Limb (tissue), 2 donors: ENCODE measurements around the gene ASXL1.
"Not testable (repeated sequence)": the region's sequence is repeated elsewhere in the genome, so short reads cannot be mapped to it uniquely, and the experiment has no call there.

ENCODE experiments used
- DNase-seq, 2 donors: peaks; one replicate each; pipeline ENCODE4 v3.0.0-alpha.2; 2016; ENCODE audit errors: extremely low spot score in 2 of 2

ASXL1 gene

DNA sequence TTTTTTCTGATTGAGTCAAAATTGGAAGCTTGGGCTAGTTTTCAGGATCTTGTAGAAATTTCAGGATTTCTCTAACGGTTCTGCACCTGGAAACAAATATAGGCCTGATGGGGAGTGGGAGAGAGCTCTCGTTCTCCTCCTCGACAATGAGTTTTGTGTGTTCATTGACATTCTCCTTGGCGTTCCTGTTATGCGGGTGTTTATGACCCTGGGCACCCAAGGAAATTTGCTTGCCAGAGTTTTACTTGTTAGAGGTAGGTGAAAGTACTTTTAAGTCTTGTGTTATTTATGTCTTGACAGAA lies 2.2 kb downstream of the ASXL1 start:
- no peak for DNase-seq

DNA sequence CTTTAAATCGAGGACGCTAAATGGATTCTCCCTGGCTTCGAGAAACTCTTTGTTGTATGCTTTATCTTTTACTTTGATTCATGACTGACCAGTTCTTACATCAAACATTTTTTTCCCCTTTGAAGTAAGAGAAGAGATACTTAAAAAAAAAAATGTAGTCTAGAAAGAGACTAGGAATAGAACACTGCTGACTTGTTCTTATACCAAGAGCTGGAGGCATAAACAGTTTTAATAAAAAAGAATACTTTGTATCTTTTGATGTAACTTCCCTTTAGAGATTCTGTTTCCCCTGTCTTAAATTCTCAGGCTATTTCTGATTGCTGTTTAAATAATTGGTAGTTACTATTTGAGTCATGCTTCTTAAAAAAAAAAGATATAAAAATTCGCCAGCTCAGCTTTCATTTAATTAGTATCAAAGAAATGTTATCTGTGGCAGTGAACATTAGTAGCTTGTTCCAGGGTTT lies 4.8 kb downstream of the ASXL1 start:
- DNase-seq, result no peak

- no peak for DNase-seq
These were observed 5.4 kb downstream of the ASXL1 start for GRCh38 chr20:32363492-32363891.

- no peak for DNase-seq
These were observed 6.5 kb downstream of the ASXL1 start for GRCh38 chr20:32364554-32365208.

- no peak for DNase-seq
These were observed 7.4 kb downstream of the ASXL1 start for GRCh38 chr20:32365564-32365963.

DNA sequence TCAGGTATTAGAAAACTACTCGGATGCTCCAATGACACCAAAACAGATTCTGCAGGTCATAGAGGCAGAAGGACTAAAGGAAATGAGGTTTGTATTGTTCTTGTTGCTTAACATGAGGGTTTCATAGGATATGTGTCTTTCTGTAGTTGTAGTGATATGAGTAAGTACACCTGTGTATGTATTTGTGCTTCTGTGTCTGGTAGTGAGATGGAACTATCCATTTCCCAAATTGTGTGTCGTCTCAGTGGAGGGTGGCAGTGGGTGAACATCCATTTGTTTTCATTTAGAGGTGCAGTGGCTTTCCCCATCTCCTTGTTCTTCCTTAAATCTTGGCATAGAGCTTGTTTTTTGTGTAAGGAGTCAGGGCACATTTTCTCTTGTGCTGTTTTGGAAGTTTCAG lies 8.2 kb downstream of the ASXL1 start:
- DNase-seq, result no peak

DNA sequence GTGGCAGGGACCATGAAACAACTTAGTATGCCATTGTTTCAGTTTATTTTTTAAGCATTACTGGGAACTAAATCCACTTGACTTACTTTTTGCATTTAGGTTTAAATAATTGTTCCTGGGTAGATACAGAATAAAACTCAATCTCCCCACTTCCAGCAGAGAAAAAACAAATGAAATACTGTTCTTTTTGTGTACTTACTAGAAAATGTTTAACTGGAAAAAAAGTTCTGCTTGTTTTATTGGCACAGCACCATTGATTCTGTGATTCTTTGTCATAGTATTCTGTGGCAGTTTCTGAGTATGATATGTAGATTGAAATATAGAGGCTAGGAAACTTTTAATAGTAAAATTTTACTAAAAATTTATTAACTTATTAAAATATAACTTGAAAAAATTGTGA lies 10.2 kb downstream of the ASXL1 start:
- no peak for DNase-seq

DNA sequence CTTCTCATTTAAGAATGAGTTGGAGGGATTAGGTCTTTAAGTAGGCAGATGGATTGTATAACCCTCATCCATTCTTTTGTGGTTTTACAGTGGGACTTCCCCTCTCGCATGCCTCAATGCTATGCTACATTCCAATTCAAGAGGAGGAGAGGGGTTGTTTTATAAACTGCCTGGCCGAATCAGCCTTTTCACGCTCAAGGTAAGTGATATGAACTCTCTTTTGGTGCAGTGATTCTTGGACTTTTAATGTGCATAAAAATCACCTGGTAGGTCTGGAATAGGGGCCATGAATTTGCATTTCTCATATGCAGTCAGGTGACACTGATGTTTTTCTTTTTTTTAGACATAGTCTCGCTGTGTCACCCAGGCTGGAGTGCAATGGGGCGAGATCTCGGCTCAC lies 10.8 kb downstream of the ASXL1 start:
- no peak for DNase-seq

DNA sequence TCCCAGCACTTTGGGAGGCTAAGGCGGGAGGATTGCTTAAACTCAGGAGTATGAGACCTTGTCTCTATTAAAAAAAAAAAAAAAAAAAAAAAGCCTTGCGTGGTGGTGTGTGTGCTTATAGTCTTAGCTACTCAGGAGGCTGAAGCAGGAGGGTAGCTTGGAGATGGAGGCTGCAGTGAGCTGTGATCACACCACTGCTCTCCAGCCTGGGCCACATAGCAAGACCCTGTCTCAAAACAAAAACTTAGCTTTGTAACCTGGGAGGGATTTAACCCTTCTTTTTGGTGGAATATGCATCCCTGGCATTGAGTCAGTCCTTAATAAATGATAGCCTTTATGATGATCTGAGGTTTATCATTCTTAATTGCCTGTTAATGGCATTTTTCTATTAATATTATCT lies 12.8 kb downstream of the ASXL1 start:
- DNase-seq, result no peak

- no peak for DNase-seq
These were observed 20.3 kb downstream of the ASXL1 start for GRCh38 chr20:32378461-32378860.

GRCh38 chr20:32380037-32380436 lies 21.9 kb downstream of the ASXL1 start:
- not testable (repeated sequence) for DNase-seq

DNA sequence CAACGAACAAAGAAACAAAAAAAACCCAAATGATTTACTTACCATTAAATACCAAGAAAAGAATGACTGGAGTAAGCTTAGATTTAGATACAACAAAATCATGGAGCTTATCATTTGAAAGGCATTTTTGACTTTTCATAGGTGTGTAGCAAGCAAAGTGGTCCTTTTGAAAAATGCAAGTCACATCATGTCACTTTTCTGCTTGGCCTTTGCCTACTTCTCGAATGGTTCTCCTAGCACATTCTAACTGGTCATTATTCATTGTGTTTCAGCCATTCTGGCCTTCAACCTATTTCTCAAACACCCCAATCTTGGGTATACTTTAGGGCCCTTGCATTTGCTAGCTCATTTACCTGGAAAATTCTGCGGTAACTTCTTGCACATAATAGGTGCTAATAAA lies 22.6 kb downstream of the ASXL1 start:
- no peak for DNase-seq

DNA sequence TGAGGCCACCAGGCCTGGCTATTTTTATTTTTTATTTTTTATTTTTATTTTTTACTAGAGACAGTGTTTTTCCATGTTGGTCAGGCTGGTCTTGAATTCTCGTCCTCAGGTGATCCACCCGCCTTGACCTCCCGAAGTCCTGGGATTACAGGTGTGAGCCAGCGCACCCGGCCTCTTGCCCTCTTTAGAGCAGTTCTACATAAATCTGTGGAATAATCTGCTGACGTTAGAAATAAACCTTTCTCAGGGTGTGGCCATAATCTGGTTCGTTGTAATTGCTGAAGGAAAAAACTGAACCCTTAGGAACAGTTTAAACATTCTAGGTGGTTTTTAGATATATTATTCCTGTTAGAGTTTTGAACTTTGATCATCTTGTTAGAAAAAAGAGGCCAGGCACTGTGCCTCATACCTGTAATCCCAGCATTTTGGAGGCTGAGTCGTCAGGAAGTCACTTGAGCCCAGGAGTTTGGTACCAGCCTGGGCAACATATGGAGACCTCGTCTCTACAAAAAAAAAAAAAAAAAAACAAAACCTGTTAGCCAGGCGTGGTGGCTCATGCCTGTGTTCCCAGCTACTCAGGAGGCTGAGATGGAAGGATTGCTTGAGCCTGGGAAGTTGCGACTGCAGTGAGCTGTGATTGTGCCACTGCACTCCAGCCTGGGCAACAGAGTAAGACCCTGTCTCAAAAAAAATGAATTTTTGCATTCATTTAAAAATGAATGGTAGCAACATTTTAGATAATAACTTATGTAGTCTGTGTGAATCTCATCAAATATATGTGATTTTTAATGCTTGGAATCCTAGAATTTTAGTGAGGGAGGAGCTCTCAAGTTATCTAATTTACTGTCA lies 24.2 kb downstream of the ASXL1 start:
- no peak for DNase-seq

GRCh38 chr20:32383441-32383840 lies 25.3 kb downstream of the ASXL1 start:
- not testable (repeated sequence) for DNase-seq

GRCh38 chr20:32385541-32385940 lies 27.4 kb downstream of the ASXL1 start:
- no peak for DNase-seq

- DNase-seq, result no peak
These were observed 28.0 kb downstream of the ASXL1 start for GRCh38 chr20:32386091-32386490.

DNA sequence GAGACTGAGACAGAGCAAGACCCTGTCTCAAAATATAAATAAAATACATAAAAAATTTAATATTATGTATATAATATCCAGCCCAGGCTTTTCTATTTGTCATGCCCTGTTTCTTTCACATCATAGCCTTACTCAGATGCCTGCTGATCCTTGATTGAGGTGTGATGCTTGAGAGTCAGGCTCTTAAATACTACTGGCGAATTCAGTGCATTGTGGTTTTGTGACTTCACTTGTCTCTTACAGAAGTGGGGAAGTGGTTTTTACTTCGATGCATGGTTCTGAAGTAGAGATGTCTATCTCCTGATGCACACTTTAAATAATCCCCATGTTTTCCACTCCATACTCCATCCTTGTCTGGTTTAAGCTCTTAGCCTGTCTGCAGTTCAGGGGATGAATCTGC lies 29.1 kb downstream of the ASXL1 start:
- no peak for DNase-seq

DNA sequence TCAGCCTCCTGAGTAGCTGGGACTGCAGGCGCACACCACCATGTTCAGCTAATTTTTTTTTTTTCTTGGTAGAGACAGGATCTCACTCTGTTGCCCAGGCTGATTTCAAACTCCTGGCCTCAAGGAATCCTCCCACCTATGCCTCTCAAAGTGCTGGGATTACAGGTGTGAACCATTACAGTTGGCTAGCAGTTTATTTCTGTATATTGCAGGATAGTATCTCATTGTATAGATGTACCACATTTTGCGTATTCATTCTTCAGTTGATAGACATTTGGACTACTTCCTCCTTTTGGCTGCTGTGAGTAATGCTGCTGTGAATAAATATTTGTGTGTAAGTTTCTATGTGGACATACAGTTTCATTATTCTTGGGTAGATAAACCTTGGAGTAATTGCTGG lies 32.9 kb downstream of the ASXL1 start:
- no peak for DNase-seq

DNA sequence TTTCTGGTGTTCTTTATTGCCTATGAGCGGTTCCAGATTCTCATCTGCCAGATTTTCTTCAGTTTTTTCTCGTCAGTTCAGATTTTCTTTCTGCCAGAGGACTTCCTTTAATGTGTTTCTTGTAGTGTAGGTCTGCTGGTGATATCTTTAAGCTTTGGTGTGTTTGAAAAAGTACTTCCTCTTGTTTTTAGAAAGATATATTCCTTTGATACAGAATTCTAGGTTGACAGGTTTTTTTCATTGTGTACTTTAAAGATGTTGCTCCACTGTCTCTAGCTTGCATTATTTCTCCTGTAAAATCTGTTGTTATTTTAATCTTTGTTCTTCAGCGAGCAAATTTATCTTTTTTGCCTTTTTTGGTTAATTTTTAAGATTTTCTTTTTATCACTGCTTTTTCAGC lies 36.9 kb downstream of the ASXL1 start:
- no peak for DNase-seq

- no peak for DNase-seq
These were observed 38.6 kb downstream of the ASXL1 start for GRCh38 chr20:32396646-32397160.

DNA sequence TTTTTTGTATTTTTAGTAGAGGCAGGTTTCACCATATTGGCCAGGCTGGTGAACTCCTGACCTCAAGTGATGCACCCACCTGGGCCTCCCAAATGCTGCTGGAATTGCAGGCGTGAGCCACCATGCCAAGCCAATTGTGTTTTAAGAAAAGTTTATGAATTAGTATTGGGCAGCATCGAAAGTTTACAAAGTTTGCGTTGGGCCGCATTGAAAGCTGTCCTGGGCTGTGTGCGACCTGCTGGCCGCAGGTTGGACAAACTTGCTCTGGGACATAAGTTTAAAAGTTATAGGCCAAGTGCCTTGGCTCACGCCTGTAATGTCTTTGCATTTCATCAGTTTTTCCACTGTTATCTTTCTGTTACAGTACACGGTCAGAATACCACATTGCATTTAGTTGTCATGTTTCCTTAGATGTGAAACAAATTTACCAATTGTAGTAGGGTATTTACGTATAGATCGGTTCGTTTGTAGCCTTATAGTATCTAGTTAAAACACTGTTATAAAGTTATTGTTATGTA lies 39.5 kb downstream of the ASXL1 start:
- DNase-seq, result no peak

DNA sequence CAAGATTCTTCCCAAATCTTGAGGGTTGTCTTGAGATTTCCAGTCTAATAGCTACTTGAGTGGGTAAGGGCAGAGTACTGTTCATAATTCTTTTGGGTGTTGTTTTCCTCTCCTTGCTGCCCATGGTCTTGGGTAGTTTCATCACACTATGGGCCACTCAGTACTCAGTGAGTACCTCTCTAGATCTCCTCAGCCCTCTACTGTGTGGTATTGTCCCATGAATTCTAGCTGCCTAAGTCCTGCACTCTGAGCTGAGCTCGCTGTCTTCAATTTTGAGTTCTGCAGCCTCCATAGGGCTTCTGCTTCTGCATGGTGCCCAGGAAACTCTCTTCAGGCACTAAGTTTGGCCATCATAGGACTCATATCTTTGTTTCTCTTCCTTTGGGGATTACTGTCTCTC lies 42.3 kb downstream of the ASXL1 start:
- no peak for DNase-seq

GRCh38 chr20:32404017-32404416 lies 45.9 kb downstream of the ASXL1 start:
- DNase-seq, result no peak
